T-helper 1 cell (primary cell): Measurements from ENCODE around the gene UBN1.

Source experiments
- DNase-seq, 5 donors: peaks; one replicate each; pipeline ENCODE4 v3.0.0-alpha.2; 2012 to 2020

UBN1 gene

DNA sequence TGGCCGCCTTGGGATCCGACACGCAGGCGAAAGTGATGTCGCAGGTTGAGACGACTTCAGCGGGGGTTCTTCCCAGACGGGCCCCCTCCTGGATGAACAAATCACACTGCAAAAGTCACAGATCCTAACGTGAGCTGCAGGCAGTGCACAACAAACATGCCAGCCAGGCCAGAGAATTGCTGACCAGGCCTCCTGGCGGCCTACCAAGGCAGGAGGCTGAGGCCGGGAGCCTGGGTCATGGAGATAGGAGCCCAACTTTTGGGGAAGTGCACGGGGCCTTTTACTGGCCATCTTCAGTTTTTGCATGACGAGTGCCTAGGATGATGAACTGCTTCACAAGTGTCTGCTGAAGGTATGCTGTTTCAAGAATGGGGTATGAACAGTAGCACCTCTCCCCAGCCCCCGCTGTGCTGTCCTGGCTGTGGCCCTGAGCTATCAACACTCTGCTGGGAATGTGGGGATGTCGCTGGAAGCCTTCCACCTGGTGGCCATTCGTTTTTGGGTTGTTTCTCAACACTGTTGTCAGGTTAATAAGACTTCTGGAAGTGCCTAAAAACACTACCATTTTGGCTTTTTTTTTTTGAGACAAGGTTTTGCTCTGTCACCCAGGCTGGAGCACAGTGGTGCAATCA is 32.6 kb upstream of the UBN1 start:
- DNase-seq: no peak

DNA sequence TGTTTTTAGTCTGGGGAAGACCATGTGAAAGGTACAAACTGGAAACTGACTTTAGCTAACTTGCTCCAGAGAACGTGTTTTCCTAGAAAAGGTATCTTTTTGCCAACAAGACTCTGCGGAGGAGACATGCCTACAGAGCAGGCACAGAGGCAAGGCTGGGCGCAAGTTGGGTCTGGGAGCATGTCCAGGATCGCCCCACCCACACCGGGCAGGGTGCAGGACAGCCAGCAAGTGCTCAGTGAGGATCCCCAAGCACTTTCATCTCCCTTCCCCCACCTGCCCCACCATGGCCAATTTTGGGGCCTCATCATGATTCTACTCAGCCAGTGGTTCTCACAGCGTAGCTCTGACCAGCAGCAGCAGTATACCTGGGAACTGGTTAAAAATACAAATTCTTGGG is 26.6 kb upstream of the UBN1 start:
- no peak for DNase-seq

DNA sequence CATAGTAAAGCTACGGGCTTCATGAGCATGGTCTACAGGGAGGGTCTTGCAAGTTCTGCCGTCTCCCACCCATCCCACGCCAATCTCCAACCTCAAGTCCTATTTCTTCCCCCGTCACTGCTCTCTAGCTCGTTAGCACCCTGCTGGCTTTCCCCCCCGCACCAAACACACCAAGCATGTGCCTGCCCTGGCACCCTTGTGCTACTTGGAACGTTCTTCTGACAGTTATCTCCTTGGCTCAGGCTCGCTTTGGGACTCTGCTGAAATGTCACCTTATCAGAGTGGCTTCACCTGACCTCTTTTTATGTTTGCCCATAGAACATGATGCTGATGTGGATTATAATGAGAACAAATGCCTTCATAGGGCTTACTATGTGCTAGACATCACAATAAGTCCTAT is 22.1 kb upstream of the UBN1 start:
- no peak for DNase-seq

DNA sequence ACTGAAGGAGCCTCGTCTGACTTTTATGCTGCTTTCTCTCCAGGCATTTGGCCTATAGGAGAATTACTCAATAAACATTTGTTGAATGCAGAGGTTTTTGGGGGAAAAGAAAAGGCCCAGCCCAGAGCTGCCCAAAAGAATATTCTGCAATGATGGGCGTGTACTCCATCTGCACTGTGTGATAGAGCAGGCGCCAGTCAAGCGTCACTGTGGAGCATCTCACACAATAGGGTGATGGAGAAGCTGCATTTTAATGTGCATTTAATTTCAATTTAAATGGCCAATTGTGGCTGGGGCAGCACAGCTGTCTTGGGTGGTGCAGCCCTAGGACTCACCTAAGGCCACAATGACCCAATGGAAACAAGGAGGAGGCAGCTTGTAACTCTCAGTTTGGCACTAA is 20.8 kb upstream of the UBN1 start:
- no peak for DNase-seq

DNA sequence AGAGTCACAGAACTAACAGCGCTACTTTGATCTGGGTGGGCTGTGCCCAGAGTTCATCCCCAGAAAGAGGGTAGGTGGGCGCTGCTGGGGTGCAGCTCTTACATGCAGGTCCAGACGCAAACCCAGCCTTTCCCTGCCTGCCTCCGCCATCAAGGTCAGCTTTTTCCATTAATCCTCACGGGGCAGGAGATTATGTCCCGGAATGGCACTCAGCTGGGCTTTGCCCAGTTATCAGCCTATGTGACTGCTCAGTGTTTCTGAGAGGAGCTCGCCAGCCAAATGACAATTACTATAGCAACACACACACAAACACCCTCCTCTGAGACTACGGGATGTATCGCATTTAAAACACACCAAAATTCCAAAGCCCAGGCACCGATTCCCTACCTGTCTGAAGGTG is 20.3 kb upstream of the UBN1 start:
- no peak for DNase-seq

DNA sequence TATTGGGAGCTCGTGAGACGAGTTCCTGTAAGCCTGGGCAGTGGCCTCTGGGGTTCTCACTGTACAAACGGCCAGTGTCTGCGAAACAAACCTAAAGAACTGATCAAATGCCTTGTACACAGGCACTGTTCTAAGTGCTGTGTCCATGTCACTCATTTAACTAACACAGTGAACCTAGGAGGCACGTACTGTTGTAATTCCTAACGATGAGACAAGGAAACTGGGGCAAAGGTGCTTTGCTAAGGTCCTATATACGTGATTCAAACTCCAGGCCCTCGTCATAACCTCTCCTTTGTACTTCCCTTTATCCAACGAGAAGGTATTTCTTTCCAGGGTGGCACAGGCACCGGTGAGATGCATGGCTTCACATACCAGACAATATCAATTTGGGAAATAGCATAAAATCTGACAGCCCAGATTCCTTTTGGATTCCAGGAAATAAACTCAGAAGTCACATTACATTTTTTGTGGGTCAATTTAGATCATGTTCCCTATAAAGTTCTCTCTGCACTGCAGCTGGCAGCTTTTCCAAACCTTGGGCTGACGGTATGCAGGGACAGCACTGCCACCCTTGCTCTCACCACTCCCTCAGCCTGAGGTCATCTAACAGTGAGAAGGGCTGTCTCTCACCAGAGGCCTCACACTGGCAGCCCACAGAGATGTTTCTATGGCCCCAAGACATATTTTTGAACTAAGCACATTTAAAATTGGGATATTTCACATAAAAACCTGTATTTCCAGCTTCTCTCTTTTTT is 18.5 kb upstream of the UBN1 start:
- DNase-seq: no peak

DNA sequence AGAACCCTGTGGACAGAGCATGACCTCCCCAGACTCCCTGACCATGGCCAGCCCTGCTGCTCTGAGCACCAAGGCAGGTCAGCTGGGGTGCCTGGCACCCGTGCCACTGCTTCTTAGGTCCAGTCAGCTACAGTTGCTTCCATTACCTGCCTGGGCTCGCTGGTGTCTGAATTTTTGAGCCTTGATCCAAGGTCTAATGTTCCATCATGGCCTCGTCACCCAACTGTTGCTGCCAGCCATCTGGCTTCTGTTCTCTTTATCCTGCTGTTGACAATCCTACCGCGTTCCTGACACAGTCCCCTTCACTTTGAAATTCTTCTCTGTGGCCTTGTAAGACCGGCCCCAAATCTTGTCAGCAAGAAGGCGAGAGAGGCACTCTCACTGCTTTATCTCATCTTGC is 16.9 kb upstream of the UBN1 start:
- no peak for DNase-seq

DNA sequence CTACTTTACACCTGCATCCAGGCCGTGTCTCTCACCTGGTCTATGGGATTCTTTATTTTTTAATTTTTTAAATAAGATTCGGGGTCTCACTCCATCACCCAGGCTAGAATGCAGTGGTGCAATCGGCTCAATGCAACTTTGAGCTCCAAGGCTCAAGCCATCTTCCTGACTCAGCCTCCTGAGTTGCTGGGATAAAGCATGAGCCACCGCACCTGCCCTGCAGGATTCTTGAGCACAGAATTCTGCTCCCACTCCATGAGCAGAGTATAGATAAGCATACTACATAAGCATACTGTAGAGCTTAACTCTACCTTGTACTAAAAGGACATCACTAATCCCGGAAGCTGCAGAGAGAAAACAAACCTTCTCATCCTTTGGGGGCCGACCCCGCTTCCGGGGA is 15.7 kb upstream of the UBN1 start:
- no peak for DNase-seq

DNA sequence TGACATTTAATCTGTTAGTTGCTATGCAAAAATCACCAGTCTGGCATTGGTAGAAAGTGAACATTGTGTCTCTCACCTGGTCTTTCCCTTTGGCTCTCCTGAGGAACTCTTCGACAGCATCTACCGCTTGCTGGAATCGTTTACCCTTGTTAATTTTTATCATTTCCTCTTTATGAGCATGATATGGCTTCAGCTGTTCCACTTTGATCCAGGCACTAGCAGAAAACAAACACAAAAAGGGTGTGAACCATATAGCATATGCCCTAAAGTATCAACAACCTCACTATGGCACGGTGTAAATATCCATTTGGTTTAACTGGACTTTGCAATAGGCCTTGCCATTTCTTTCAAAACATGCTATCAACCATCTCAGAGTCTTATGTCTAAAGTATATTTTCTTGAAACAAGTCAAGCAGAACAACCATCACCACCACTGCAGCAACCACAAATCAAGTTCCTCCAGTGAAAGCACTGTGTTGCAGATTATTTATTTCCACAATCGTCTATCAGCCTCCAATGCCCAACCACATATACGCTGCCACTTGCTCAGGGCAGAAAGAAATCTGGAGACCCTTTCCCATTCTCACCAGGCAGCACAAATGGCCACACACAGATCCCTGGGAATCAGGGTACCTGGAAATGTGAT is 14.5 kb upstream of the UBN1 start:
- DNase-seq: no peak

DNA sequence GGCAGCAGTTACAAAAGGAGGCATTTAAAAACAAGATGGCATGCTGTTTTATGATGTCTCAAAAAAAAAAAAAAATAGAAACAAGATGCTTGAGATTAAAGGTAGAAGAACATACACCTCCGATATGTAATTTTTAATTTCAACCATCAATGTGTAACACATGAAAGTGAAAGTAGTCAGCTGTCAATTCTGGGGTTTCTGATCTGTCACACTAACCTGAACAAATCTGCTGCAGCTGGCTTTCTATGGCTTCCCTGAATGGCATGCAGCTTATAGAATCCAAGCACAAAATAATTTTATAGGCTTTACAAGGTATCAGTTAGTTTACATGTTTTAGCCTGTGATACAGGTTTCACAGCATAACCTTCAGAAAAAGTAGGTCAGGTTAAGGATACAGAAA is 13.7 kb upstream of the UBN1 start:
- DNase-seq: no peak

DNA sequence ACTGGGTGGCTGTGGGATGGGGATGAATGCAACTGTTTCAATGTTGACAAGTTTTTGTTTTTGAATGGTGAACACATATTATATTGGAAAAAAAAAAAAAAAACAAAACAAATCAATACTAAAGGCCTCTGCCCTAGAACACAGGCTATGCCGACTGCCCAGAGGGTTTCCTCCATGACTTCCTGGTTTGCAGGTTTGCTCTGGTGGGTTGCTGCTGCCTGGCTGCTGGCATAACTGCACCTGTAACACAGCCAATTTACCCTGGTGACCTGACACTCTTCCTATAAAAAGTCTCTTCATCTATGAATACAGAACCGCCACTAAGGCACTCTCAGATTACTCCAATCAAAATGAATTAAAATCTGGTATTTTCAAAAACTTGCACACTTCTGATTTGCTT is 10.6 kb upstream of the UBN1 start:
- DNase-seq: no peak

DNA sequence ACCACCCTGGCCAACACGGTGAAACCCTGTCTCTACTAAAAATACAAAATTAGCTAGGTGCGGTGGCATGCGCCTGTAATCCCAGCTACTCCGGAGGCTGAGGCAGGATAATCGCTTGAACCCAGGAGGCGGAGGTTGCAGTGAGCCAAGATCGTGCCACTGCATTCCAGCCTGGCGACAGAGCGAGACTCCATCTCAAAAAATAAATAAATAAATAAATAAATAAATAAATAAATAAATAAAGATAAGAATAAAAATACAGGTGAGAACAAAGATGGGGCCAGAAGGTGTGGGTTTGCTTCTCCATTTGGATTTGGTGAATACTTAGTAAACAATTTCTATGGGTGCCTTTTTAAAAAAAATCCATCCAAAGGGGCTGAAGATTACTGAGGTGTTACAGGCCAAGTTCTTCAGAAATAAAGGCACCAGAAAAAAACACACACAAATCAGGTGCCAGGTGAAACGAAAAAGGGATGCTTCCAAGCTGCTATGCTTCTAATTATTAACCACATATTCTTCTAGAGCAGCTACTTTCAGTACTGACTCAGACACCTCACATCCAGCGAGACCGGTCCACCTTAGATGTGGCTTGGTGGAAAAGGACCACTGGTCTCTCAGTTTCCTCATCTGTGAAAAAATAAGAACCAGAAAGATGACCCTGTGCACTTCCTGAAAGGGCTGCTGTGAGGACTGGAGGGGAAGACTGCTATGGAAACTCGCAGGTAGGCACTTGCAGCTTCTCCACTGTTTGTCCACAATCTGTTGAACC is 9.4 kb upstream of the UBN1 start:
- DNase-seq: no peak

DNA sequence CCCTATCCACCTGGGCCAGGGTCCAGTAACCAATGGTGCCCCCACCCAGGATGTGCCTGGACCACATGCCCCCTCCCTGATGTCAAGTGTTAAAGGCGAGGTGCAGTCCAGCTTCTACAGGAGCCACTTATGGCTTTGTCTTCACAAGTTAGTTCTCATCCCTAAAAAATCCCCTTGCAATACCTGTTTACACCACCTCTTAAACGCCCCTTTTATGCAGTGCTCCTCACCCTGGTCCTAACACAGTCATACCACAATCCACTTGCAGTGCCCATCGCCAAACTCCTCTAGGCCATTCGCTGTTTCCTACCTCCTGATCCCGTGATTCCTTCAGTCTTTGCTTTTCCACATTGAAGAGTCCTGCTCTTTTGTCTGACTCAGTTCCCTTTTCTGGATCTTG is 7.3 kb upstream of the UBN1 start:
- no peak for DNase-seq

DNA sequence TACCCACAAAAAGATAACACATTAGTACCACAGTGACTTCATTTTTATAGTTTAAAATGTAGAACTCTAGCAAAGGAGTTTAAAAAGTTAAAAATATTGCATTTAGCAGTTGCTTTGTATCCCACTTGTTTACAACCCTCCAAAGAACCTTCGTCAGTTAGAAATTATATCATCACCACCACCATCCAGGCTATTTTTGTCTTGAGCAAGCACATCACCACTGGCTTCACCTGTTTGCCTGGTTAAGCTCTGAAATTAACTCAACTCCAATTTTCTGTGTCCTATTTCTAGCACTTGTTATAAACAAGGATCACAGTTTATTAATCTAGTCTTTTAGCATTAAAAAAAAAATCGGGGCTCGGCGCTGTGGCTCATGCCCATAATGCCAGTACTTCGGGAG is 6.3 kb upstream of the UBN1 start:
- no peak for DNase-seq

DNA sequence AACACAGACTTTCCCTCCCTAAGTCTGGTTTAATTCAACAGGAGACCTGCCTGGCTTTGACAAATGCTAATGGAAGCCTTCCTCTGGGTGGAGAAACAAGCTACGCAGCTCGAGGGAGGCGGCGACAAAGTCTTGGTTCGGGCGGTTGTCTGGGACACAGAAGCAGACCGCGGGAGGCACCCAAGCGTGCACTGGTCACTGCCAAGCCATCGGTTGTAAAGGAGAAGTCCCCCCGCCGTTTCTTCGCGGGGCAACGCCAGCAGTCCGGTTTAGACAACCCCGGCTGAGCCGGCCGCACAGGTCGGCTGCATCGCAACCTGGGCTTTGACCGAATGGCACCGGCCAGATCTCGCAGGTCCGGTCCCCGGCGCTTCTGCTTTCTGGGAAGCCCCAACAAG is 779 bp upstream of the UBN1 start:
- DNase-seq: peak in 3 of 5 donors; percentile 10 to 16 (median 11)

DNA sequence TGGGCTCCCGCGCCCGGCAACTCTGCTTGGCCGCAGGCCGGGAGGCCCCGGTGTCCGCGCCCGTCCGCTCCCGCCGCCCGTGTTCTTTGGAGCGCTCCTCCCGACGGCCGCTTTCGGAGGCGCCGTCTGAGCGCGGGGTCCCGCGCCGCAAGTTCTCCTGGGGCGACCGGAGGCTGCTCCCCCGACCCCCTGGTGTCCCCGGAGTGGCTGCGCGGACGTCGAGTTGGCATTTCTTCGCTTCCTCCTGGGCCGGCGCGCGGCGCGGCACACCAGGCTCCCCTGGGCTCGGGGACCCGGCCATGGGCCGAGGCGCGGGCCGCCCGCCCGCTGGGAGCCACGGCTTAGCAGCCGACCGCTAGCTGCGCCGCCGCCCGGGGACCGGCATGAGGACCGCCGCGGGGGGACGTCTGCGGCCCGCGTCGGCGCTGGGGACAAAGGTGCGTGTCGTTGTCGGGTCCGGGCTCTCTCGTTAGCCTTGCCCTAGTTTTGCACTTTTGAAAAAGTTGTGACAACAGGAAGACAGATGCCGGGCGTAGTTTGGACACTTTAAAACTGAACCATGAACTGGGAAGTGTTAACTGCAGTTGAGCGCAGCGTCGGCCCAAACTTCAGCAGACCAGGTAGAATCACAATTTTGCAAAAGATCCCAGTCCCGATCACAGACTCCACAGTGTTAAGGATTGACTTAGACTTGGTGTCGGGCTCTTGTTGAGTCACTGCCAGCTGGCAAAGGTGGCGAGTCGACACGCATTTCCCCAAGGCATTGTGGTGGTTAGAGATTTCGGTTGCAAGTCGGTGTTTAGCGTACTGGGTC is 700 bp downstream of the UBN1 start:
- peak in 4 of 5 donors; percentile 13 to 41 (median 22) for DNase-seq

DNA sequence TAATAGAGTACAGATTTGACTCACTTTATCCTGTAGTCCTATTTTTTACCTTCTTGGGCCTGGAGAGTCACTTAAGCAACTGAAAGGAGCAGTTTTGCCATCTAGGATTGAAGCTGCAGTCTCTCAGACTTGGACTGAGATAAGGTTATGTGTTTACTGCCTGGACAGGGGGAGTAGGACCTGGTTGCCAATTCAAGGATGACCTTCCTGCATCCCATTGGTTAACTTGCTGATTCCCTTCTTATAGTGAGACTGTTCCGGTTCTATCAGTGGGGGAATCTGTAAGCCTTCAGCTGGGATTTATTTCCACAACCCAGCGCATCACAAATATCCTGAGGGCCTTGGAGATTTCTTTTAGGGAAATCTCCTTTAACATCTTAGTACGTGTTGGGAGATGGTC is 2.9 kb downstream of the UBN1 start:
- no peak for DNase-seq

DNA sequence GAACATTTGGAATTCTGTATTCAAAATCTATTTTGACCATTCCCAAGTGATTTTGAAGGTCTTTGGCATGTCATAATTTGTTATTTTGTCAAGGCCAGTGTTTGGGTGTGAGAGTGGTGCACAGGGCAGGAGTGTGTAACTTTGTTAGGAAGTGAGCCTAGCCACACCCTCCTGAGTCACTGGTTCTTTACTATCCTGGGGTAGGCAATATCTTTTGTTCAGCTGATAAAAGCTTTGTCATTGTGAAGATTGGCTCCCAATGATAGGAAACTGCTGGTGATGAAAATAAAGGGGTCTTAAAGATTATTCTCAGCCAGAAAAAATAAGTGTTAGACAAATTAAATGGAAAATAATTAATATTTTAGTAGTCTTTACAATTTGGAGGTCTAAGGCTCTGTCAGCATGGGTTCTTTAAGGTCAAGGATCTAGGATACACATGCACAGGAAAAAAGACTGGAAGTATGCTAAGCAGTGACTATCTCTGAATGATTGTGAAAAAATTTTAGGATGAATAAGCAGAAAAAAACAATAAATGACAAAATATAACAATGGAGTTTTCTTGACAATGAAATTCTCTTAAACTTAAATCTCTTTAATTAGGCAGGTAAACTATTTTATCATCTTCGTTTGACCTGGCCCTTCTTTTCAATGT is 5.1 kb downstream of the UBN1 start:
- no peak for DNase-seq

DNA sequence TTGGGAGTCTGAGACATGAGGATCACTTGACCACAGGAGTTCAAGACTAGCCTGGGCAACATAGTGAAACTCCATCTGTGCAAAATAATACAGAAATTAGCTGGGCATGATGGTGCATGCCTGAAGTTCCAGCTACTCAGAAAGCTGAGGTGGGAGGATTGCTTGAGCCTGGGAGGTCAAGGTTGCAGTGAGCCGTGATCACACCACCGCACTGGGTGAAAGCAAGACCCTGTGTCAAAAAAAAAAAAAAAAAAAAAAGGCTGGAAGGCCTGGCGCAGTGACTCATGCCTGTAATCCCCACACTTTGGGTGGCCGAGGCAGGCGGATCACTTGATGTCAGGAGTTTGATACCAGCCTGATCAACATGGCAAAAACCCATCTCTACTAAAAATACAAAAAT is 8.1 kb downstream of the UBN1 start:
- DNase-seq: no peak

DNA sequence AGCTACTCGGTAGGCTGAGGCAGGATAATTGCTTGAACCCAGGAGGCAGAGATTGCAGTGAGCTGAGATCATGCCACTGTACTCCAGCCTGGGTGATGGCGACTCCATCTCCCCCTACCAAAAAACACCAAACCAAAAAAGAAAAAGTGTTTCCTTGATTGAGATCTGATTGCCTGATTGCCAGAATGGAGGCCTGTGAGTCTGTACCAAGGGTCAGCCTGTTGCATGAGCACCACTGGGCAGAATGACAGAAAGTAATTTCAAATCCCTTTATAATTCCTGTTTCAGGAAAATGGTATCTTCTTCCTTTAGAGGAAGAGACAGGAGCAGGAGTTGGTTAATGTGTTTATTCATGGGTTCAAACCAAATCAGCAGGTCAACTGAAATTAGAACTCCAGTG is 8.5 kb downstream of the UBN1 start:
- DNase-seq: no peak

DNA sequence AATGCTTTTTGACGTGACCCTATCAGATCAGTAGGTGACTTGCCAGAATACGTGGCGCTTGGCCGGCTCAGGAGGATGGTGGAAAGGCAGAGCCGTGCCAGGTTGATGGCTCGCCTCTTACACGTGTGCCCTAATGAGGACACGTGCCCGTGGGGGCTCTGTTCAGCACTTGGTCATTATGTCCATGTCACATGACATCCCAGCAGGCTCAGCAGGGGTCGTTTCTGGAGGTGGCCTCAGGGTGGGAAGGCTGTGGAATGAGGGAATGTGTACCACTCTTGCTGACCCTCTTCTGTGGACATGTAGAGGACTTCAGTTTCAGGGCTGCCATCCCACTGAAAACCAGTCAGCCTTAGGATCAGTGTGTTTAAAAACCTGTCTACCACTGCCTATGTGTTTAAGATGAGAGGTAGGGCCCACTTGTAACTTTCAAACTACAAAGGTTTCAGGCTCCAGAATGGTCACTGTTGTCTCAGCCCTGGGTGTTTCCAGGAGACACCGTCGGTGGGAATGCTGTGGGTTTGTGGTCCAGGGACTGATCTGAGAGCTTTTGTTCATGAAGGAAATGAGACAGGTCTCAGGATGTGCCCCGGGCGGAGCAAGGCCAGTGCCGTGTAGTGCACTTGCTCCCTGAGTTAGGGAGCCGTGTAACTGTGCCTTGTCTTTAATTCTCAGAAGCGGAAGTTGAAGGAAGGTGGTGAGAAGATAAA is 12.1 kb downstream of the UBN1 start:
- DNase-seq: no peak

DNA sequence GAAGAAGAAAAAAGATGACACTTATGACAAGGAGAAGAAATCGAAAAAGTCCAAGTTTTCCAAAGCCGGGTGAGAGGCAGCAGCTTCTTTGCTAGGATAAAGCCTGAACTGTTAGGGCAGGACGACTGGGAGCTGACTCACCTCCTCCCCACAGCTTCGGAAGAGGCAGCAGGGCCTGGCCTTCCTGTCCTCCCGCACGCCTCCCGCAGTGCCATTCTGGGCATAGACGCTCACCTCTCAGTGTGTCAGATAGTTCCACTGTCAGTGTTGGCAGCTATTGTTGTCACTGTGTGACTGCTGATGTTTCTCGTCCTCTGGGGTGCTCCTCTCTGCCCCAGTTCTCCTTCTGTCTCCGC is 12.6 kb downstream of the UBN1 start:
- no peak for DNase-seq
